Measurements from ENCODE around the gene PHF12.

PHF12 gene

DNA sequence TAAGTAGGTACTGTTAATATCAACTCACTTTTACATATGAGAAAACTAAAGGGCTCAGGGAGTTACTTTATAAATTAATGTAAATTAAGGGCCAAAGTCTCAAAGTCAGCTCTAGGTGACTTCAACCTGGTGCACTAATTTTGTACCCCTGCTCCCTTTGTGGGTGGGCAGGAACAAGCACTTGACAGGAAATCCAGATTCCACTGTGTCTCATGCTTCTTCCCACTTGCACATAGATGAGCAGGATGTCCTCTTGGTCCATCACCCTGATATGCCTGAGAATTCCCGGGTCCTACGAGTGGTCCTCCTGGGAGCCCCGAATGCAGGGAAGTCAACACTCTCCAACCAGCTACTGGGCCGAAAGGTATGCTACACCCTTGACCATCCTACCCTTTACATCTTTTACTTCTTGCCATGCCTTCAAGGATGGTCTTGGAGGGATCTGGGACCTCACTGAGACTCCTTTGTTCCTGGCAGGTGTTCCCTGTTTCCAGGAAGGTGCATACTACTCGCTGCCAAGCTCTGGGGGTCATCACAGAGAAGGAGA, 95.2 kb downstream of the PHF12 start:
- Histone ChIP-seq H3K4me1 (ENCODE audit: control insufficient read depth, insufficient read depth, low read length) (peaks cover 9% of the 10 kb centered on the region), H3K9ac (ENCODE audit: low read length in 2 of 2) (no peak overlapping the region), H3K27ac (ENCODE audit: low read length) (no peak overlapping the region), H3K27me3 (ENCODE audit: control insufficient read depth in 1 of 2, insufficient read depth in 2 of 2, low read length in 2 of 2) (no peaks in the 10 kb centered on the region), H3K9me3 (ENCODE audit: control insufficient read depth in 2 of 2, low read length in 2 of 2) (no peaks in the 10 kb centered on the region), H3K4me3 (ENCODE audit: low read length in 2 of 2) (no peak overlapping the region), H3K36me3 (ENCODE audit: control insufficient read depth in 2 of 2, insufficient read depth in 2 of 2, low read length in 2 of 2) (peaks cover 20 to 28% of the 10 kb centered on the region in 2 donors)

DNA sequence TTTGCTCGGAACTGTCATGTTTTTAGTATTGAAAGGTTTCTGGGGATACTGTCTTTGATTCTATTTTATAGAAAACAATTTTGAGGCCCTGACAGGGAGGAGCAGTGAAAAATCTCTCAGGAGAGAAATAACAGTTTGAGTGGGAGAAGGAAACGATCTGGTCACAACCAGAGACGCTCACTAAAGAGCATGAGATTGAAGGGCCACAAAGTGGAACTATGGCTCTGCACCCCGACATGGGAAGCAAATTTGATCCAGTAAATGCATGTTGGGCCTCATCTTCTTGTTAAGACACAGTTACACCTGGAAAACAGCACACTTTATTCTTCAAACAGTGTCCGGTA, 96.0 kb downstream of the PHF12 start:
- Histone ChIP-seq H3K9me3 (ENCODE audit: control insufficient read depth in 2 of 2, low read length in 2 of 2) (no peaks in the 10 kb centered on the region), H3K27me3 (ENCODE audit: control insufficient read depth in 1 of 2, insufficient read depth in 2 of 2, low read length in 2 of 2) (no peaks in the 10 kb centered on the region), H3K36me3 (ENCODE audit: control insufficient read depth in 2 of 2, insufficient read depth in 2 of 2, low read length in 2 of 2) (peaks cover 15 to 23% of the 10 kb centered on the region in 2 donors), H3K27ac (ENCODE audit: low read length) (peak overlapping the region; percentile 80), H3K4me3 (ENCODE audit: low read length in 2 of 2) (peak overlapping the region; percentile 82 to 95), H3K9ac (ENCODE audit: low read length in 2 of 2) (peak overlapping the region; percentile 73 to 96), H3K4me1 (ENCODE audit: control insufficient read depth, insufficient read depth, low read length) (peaks cover 9% of the 10 kb centered on the region)
